Right lobe of liver (tissue), 4 donors: ENCODE data around the gene HOPX.

Source experiments
- POLR2A ChIP-seq: fragments of 450-650 bp; IDR thresholded peaks from one replicate; pipeline ENCODE4 v1.6.1; 2017; ENCODE audit warnings: antibody characterized with exemption, mild to moderate bottlenecking
- TF ChIP-seq, protein P1 (sequence below), 4 donors: fragments of 200-600 bp in 3 of 4; fragments of 450-650 bp in 1 of 4; IDR thresholded peaks; one replicate each; pipeline versions ENCODE4 v1.5.1 to v1.8.0; 2016 to 2022; ENCODE audit warnings: antibody characterized with exemption in 4 of 4, mild to moderate bottlenecking in 2 of 4
- donor health status: DM: no; HTN: no; CAD: no.
- donor health status: DM: no; HTN: no; CAD: no.
- donor health status: DM: no; HTN: yes; CAD: no.

DNA sequence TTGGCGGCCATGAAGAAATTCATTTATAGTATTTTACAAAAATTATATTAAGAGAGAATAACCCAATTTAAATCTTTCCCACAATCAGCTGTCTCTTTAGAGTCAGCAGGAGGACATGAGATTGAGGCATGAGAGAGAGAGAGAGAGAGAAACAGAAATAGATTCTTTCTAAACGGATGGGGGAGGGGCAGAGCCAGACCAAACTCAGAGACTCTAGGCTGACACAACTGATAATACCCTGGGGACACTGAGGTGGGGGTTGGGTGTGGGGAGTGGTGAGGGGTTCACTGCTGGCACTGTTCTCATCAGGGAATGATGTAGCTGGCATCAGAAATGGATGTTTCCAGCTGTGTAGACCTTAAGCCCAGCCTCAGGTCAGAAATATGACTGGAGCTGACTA, 20.5 kb upstream of the HOPX start:
- TF ChIP-seq, protein P1, sequence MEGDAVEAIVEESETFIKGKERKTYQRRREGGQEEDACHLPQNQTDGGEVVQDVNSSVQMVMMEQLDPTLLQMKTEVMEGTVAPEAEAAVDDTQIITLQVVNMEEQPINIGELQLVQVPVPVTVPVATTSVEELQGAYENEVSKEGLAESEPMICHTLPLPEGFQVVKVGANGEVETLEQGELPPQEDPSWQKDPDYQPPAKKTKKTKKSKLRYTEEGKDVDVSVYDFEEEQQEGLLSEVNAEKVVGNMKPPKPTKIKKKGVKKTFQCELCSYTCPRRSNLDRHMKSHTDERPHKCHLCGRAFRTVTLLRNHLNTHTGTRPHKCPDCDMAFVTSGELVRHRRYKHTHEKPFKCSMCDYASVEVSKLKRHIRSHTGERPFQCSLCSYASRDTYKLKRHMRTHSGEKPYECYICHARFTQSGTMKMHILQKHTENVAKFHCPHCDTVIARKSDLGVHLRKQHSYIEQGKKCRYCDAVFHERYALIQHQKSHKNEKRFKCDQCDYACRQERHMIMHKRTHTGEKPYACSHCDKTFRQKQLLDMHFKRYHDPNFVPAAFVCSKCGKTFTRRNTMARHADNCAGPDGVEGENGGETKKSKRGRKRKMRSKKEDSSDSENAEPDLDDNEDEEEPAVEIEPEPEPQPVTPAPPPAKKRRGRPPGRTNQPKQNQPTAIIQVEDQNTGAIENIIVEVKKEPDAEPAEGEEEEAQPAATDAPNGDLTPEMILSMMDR (IDR thresholded peaks at IDR 0.05) = no peak
- no peak for TF ChIP-seq POLR2A
